Brain microvascular endothelial cell (primary cell): ENCODE data around the gene C14orf180.

Experiments
- DNase-seq: peaks from one replicate; pipeline ENCODE4 v3.0.0-alpha.2; 2020
- H3K27ac ChIP-seq: fragments of 250-450 bp; sonication (Bioruptor Pico); 2 replicates; pipeline ENCODE4 v1.5.1; 2020; ENCODE audit warnings: mild to moderate bottlenecking, moderate library complexity
- H3K27me3 ChIP-seq: fragments of 250-450 bp; sonication (Bioruptor Pico); replicated peaks from 2 replicates; pipeline ENCODE4 v1.5.1; 2020; ENCODE audit warnings: mild to moderate bottlenecking
- H3K36me3 ChIP-seq: fragments of 250-450 bp; sonication (Bioruptor Pico); replicated peaks from 2 replicates; pipeline ENCODE4 v1.5.1; 2020; ENCODE audit warnings: mild to moderate bottlenecking
- H3K4me3 ChIP-seq: 2 replicates; pipeline ENCODE4 v1.5.1; 2011; ENCODE audit warnings: low read depth, mild to moderate bottlenecking, control low read depth, low read length, moderate library complexity
- in situ Hi-C: cut with HindIII; loops from 2 replicates; pipeline ENCODE4 v1.10.0; 2017; ENCODE audit warnings: low sequenced_read_pairs, low pct_ligation_motif_present
- TF ChIP-seq, protein P1 (sequence below): IDR thresholded peaks from 2 replicates; pipeline ENCODE4 v1.5.1; 2011; ENCODE audit warnings: low read depth, mild to moderate bottlenecking, moderate library complexity, low read length, control low read depth, inconsistent platforms; ENCODE audit errors: missing control alignments

Gene C14orf180

DNA sequence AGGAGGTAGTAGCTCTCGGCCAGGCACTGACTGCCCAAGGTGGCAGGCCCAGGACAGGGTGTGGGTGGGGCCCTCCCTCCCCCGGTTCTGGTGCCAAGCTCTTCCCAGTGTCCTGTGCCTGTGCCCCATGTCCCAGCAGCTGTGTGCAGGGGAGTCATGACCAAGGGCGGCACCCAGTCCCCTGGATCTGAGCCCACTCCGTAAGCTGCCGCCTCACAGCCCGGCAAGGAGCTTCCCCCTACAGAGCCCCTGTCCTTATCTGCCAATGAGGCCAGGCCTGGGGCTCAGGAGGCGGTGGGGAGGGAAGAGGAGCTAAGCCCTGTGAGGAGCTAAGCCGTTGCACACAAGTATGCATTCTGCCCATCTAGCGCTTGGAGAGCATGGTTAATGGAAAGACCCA is 5.6 kb upstream of the C14orf180 start:
- DNase-seq: no peak
- no peak overlapping the region for H3K4me3 ChIP-seq
- H3K27me3 ChIP-seq: no peaks in the 10 kb centered on the region
- in situ Hi-C loops: no loop called here
- H3K27ac ChIP-seq: no peak overlapping the region
- TF ChIP-seq, protein P1, sequence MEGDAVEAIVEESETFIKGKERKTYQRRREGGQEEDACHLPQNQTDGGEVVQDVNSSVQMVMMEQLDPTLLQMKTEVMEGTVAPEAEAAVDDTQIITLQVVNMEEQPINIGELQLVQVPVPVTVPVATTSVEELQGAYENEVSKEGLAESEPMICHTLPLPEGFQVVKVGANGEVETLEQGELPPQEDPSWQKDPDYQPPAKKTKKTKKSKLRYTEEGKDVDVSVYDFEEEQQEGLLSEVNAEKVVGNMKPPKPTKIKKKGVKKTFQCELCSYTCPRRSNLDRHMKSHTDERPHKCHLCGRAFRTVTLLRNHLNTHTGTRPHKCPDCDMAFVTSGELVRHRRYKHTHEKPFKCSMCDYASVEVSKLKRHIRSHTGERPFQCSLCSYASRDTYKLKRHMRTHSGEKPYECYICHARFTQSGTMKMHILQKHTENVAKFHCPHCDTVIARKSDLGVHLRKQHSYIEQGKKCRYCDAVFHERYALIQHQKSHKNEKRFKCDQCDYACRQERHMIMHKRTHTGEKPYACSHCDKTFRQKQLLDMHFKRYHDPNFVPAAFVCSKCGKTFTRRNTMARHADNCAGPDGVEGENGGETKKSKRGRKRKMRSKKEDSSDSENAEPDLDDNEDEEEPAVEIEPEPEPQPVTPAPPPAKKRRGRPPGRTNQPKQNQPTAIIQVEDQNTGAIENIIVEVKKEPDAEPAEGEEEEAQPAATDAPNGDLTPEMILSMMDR: no peak
- no peaks in the 10 kb centered on the region for H3K36me3 ChIP-seq

DNA sequence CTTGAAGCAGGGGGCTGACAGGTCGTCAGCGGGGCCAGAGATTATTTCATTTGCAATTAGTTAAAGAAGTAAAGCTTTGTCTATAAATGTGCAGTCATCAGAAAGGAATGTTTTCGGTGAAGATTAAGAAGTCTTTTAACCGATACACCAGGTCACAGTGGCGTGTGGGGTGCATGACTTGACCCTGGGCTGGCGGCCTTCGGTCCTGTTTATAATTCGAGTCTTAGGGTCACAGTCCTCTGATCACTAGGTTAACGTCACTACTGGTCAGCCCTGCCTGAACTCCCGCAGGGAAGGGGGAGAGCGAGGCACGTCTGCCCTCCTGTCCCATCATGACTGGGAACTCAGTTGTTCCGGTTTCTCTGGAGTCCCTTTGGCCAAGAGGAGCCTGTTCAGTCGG is 5.0 kb upstream of the C14orf180 start:
- TF ChIP-seq, protein P1: no peak
- in situ Hi-C loops: no loop called here
- H3K36me3 ChIP-seq: no peaks in the 10 kb centered on the region
- DNase-seq: no peak
- no peak overlapping the region for H3K27ac ChIP-seq
- H3K4me3 ChIP-seq: no peak overlapping the region
- H3K27me3 ChIP-seq: no peaks in the 10 kb centered on the region

DNA sequence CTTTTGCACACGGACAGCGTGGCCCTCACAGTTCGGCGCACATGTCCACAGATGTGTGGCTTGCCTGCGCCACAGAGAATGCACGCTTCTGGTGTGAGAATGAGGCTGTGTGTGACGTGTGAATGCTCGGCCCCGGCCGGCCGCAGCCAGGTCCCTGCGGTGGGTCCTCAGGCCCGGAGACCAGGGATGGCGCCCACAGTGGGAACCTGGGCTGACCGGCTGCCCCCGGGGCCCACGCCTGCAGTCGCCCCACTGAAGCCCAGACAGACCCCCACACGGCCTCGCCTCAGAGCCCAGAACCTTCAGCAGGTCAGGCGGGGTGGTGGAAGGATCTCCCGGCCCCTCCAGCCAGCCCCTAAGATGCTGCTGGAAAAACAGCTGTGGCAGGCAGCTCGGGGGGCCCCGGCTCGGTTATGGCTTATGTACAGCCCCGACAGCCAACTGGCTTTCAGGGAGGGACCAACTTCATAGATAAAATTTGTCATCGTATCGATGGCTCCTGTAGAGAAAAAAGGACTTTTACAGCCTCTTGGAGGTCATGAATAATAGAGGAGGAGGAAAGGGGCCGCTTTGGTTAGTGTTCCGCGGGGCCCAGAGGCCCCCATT is 4.5 kb upstream of the C14orf180 start:
- in situ Hi-C loops: no loop called here
- TF ChIP-seq, protein P1: no peak
- DNase-seq: no peak
- H3K27me3 ChIP-seq: no peaks in the 10 kb centered on the region
- no peak overlapping the region for H3K4me3 ChIP-seq
- H3K27ac ChIP-seq: no peak overlapping the region
- no peaks in the 10 kb centered on the region for H3K36me3 ChIP-seq

DNA sequence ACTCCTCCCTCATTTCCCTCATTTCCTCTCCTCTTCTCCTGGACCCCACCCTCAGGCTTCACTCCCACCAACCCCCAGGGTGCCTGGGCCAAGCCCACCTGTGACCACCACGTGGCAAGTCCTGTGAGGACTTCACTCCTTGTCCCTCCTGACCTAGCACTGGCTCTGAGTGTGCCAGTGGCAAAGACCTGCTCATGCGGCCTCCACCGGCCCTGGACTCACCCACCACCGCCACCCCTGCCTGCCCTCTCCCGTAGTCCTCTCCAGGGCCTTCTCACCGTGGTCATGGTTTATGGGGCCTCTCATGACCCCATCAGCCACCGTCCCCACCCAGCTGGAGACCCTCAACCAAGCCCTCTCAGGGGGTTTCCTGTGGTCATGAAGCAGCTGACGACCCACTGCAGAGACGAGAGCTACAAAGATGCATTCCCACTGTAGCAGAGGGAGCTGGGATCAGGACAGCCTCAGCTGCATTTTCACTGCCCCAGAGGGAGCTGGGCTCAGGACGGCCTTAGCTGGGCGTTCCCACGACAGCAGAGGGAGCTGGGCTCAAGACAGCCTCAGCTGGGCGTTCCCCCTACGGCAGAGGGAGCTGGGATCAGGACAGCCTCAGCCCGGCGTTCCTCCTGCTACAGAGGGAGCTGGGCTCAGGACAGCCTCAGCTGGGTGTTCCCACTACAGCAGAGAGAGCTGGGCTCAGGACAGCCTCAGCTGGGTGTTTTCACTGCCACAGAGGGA is 3.2 kb upstream of the C14orf180 start:
- no peak overlapping the region for H3K4me3 ChIP-seq
- H3K27ac ChIP-seq: no peak overlapping the region
- no peak for DNase-seq
- no peaks in the 10 kb centered on the region for H3K36me3 ChIP-seq
- H3K27me3 ChIP-seq: no peaks in the 10 kb centered on the region
- in situ Hi-C loops: no loop called here
- TF ChIP-seq, protein P1: no peak

DNA sequence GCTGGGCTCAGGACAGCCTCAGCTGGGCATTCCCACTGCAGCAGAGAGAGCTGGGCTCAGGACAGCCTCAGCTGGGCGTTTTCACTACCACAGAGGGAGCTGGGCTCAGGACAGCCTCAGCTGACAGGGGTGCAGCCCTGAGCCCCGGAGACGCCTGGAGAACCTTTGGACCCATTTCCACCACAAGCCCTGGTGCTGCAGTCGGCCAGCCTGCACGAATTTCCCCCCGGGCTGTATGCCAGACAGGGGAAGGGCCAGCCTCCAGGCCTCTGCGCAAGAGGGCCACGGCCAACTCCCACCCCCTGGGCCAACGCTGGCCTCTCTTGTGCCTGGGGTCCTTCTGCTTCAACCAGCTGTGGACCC is 2.6 kb upstream of the C14orf180 start:
- in situ Hi-C loops: no loop called here

More for the DNA sequence above, 2.6 kb upstream of the C14orf180 start:
- no peaks in the 10 kb centered on the region for H3K36me3 ChIP-seq
- no peak for DNase-seq
- no peak overlapping the region for H3K27ac ChIP-seq
- H3K27me3 ChIP-seq: no peaks in the 10 kb centered on the region
- no peak overlapping the region for H3K4me3 ChIP-seq
- TF ChIP-seq, protein P1: no peak
